ENCODE measurements around the gene KRIT1. TPM values are rescaled to one million over a fixed set of nuclear protein-coding genes. Genes with fewer than 3 reads are reported as not detected.
"Not testable (repeated sequence)": the region's sequence is repeated elsewhere in the genome, so short reads cannot be mapped to it uniquely, and the experiment has no call there.

Gene KRIT1
- total RNA-seq: 10 to 100 TPM; 34.6 to 37.2 TPM
- long read RNA-seq, partial matches to known transcripts: 1 of 15 reads
- long read RNA-seq, other reads (novel, unspliced or antisense): 14 of 15 reads

DNA sequence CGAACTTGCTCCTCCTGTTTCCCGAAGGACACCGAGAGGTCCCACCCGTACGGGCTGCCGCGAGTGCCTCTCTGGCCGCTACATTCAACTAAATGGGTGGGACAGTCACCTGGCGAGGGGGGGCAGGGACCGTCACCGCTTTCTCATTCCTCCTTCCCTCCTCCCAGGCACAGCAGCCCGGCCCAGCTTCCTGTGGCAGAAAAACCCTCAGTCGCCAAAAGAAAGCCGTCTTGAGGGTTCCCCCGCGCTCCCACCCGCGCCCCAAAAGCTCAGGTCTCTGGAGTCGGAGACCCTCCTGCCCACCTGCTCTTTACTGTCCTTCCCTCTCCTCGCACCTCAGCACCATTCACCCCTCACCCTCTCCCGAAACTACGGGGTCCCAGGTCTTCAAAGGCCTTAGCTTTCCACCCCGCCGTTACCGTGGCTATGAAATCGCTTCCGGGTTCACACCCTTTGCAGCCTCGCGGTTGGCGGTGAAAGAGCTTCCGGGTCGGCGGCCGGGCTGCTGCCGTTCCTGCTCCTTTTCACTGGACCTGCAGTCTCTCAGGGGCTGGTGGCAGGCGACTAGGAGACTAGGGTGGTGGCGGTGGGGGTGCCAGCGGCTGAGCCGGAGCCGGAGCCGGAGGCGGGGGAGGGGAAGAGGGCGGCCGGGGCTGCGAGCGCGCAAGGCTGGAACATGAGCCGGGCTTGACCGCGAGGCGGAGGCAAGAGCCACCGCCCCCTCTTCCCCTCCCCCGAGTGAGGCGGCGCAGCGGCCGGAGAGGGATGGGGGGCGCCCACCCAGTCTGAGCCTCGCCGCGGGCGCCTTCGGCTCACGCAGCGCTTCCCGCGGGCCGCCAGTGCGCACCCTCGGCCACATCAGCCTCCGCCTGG lies at the start of gene KRIT1, which contains the start of gene ANKIB1:
Gene KRIT1, minus strand, starts transcription at position 428 of the 873 bp plus-strand sequence. CDS start 3,779 bp downstream, outside the sequence.
Gene ANKIB1, plus strand, starts transcription at position 488 of the 873 bp plus-strand sequence. CDS start 49,005 bp downstream, outside the sequence.
- DNase-seq: peak; percentile 89 to 91
- intact Hi-C loops (cut with DNase I, micrococcal nuclease): loop anchor here in 1 of 2 donors (5.0 kb wide), 1 partner anchor 202 kb away; the partner anchor contains the start of gene GATAD1
- peak; percentile 91 for ATAC-seq

DNA sequence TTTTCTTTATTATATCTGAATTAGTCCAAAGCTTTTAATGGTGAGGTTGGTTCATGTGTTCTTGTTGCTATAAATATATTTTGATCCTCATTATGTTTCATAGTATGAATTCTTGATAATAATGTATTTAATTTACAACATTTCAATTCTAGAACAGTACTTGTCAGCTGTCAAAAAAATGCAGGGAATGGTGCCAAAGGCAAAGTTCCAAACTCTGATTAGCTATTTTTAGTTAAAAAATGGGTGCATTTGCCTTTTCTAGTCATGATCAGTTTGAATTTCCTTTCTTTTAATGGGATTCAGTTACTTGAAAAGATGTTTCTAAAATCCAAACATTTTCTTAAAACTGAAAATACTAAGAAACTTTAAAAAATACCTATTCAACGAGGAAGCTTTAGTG lies 49.7 kb upstream of the KRIT1 start:
- no peak for ATAC-seq
- no peak for DNase-seq
- intact Hi-C loops (cut with DNase I, micrococcal nuclease): no loop called here

DNA sequence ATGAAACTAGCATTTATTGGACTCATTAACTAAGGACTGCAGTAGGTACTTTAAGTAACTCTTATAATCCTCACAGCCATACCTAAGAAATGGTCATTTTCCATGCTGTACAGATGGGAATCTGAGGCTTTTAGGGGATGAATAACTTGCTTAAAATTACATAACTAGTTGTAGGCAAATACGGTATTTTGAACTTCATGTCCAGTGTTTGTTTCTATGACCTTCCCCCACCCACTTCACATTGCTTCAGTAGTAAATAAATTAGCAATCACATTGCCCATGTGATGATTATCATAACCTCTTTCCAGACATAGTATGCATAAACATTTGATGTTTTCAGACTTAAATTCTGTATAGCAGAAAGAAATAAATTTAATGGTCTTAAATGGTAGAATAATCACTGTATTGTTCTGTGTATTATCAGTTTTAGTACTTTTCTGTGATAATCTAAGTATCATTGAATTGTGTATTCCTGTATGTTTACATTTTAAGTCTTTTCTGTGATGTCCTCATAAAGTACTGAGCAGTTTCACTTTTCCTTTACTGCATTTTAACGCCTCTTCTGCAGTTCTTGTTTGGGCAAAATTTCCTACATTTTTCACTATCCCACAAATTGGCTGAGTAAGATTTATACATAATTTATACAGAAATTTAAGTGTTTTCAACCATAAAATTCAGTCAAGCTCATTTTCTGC lies 48.3 kb upstream of the KRIT1 start:
- no peak for DNase-seq
- no peak for ATAC-seq
- intact Hi-C loops (cut with DNase I, micrococcal nuclease): no loop called here

DNA sequence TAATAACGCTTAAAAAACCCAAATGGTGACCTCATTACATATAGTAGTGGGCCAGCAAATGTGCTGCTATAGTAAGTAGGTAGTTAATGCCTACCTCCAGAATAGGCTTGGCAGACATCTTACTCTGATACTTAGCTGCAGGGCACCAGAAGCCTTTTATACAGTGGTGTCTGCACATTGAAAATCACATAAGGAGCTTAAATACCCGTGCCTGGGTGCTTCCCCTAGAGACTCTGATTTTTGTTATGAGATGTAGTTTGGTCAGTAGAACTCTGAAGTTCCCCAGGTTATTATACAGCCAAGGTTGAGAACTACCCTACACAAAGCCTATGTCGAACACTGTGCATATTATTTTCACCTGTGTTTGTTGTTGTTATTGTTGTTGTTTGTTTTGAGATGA lies 47.3 kb upstream of the KRIT1 start:
- intact Hi-C loops (cut with DNase I, micrococcal nuclease): no loop called here

DNA sequence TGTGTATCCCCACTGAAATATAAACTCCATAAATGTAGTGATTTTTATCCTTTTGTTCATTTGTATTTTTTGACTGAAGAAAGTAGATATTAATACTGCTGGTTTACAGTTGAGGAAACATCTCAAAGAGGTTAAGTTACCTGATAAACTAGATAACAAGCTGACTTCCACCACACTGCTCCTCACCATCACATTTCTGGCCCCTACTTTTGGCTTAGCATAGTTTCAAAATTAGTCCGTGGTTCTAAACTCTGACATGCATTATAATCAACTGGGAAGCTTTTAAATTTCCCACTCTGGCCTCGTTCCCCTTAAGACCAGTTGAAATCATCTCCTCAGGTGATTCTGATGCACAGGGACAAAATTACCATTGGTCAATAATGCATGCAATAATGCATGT lies 43.6 kb upstream of the KRIT1 start:
- ATAC-seq (no peak), DNase-seq (no peak)
- intact Hi-C loops (cut with DNase I, micrococcal nuclease): no loop called here

More for the DNA sequence above, 47.3 kb upstream of the KRIT1 start:
- ATAC-seq (no peak), DNase-seq (no peak)

DNA sequence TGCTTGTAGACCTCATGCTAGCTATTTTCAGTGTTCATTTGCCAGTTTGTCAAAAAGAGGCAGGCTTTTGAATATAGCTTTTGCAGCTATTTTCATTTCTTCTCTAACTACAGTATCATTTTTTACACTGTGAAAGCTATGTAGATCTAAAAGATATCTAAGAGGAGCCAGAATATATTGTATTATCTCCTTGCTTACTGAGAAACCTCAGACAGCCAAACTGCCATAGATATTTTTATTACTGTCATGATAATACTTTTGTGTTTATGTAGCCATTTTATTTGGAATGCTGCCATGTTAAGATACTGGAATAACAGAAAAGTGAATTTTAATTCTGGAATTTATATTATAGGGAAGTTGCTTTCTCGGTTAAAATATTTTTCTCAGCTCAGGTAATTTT lies 37.2 kb upstream of the KRIT1 start:
- no peak for DNase-seq
- no peak for ATAC-seq
- intact Hi-C loops (cut with DNase I, micrococcal nuclease): no loop called here

DNA sequence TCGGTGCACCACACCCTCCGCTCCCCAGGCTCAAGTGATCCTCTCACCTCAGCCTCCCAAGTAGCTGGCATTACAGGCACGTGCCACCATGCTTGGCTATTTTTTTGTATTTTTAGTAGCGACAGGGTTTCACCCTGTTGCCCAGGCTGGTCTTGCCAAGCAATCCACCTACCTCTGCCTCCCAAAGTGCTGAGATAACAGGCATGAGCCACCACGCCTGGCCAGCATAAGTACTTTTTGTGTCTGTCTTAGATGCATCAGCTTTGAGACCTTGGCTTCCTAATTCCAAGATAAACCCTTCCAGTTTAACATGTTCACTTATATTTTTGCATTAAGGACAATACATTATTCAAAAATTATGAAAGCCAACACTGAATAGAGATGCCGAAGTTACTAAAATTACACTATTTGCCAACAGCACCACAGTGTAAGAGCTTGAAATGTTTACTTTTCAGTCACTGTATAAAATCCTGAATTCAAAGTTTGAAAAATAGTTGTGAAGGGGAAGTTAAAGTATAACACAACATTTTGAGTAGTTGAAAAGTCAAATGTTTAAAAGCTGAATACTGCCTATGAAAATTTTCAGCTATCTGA lies 36.6 kb upstream of the KRIT1 start:
- intact Hi-C loops (cut with DNase I, micrococcal nuclease): no loop called here
- no peak for DNase-seq
- no peak for ATAC-seq

DNA sequence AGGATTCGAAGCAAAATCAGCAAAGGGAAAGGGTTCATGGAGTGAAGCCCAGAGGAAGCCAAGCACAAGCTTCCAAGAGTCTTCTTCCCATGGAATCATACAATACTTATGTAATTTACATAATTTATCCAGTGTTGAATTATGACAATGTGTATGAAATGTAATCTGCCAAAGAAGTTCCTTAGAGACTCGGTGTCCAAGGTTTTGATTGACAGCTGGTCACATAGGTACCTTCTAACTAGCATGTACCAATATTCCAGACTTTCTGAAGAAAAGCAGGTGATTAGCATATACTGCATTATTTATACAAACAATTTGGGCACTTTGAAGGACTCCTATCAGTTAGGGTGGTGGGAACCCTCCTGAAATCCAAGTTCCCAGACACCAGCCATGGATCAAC lies 35.3 kb upstream of the KRIT1 start:
- DNase-seq (no peak), ATAC-seq (no peak)
- intact Hi-C loops (cut with DNase I, micrococcal nuclease): no loop called here

DNA sequence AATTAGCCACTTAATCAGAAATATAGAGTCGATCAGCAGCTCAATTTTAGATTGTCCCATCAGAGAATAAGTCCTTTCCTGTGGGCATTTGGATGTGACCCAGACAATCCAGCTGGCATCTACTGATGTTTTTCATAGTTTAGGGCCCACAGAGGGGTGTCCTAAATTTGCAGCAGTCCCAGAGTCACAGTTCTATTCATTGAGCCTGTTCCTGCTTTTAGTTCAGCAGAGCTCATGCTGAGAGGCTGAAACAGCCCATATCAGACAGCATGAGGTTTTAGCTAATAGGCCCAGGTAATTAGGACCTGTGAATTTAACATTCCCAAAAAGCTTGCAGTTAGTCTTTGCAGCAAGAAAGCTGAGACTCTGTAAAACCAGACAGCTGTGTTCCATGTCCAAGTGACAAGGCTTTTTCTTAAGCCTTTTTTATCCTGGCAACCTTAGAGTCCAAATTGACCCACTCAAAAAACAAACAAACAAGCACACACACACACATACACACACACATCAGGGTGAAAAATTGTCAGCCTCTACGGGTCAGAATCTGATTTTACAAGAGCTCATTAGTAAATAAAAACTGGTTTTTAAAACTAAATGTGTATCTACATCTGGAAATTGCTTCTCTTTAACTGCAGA lies 33.8 kb upstream of the KRIT1 start:
- no peak for ATAC-seq
- DNase-seq: no peak
- intact Hi-C loops (cut with DNase I, micrococcal nuclease): no loop called here

DNA sequence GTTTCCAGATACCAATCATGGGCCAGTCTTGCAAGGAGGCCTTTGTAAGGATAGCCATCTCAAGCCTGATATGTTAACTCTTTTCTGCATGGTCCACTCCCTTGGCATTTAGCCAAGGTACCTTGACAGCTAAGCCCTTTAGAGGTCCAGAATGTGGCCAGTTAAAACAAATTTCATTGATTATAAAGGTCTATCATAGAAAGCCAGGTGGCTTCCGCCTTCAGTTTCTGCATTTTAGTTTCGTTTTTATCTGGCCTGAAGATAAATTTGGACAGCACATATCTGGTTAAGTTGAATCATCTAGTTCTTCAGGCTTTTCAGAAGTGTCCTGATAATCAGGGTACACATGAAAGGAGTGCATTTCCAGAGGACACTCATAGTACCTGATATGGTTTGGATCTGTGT lies 30.7 kb upstream of the KRIT1 start:
- ATAC-seq: no peak
- no peak for DNase-seq
- intact Hi-C loops (cut with DNase I, micrococcal nuclease): no loop called here

DNA sequence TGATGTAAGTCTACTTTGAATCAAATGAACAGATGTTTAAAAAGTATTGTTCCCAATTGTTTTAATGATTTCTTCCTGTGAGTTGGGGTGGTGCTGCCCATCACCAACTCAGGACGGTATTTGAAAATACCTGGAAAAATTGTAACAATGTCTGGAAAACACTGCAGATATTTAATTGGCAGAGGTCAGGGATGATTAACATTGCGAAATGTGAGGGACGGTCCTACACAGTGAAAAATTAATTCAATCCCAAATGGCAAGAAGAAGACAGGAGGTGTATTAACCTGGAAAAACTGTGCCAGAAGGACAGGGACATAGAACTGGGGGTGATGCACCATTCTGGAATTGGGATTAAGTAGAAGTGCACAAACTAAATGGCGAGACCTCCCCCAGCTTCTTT lies 29.6 kb upstream of the KRIT1 start:
- ATAC-seq (no peak), DNase-seq (no peak)
- intact Hi-C loops (cut with DNase I, micrococcal nuclease): no loop called here

DNA sequence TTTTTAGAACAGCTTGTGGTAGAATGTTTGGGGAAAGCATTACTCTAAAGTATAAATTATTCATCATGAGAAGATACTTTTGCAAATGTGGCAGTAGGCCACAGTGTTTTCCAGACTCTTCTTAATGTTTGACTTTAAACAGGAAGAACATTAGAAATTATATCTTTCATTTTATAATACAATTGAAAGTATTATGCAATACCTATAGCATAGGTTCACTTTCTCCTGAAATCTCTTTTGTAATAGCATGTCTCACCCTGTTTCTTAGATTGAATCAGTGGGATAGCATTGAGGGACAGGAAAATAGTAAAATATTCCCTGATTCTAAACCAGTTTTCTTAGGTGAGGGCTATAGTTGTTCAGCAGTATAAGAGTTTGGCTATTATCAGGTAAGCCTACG lies 23.2 kb upstream of the KRIT1 start:
- ATAC-seq (no peak), DNase-seq (no peak)
- intact Hi-C loops (cut with DNase I, micrococcal nuclease): no loop called here

DNA sequence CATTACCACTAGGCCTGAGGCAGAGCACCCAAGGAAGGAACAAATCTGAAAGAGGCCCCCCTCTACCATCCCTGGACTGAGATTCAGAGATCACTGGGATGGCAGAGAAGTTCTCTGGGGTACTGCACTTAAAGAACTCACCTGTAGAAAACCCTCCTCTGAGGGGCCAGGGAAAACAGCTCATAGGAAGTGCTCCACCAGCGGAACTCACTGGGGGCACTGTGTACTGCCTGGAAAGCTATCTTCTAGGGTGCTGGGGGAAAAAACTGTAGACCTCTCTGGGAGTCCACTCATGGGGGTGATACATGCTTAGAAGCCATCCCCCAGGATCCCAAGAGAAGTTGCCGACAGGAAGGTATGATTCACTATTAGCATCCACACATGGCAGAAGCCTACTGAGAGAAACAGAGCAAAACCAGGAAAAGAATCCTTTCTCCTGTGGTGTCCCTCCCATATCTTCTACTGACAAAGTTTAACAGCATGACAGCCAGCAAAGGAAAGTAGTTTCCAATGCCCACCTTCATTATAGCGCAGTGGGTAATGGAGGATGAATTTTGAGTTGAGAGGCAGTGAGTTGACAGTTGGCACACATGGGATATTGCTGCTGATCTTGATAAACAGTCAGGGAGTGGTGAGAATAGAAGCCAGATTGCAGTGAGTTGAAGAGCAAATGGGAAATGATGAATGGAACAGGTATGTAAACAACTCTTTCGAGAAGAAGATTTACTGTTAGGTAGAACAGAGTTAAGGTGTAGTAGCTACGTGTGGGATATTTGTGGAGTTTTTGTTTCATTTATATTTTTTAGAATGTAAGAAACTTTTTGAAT lies 20.9 kb upstream of the KRIT1 start:
- ATAC-seq (peak; percentile 36), DNase-seq (no peak)
- intact Hi-C loops (cut with DNase I, micrococcal nuclease): no loop called here

DNA sequence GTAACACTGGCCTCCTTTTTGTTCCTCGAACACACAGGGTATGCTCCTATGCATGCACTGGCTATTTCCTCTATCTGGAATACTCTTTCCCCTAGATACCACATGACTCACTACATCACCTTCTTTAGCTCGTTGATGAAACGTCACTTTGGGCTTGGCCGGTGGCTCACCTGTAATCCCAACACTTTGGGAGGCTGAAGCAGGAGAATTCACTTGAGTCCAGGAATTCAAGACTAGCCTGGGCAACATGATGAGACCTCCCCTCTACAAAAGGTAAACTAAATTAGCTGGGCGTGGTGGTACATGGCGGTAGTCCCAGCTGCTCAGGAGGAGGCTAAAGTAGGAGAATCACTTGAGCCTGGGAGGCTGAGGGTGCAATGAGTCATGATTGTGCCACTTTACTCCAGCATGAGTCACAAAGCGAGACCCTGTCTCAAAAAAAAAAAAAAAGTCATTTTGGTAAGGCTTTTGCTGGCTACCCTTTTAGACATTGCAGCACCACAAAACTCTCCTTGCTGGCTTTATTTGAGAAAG lies 14.6 kb upstream of the KRIT1 start:
- intact Hi-C loops (cut with DNase I, micrococcal nuclease): no loop called here
- DNase-seq (no peak), ATAC-seq (no peak)

DNA sequence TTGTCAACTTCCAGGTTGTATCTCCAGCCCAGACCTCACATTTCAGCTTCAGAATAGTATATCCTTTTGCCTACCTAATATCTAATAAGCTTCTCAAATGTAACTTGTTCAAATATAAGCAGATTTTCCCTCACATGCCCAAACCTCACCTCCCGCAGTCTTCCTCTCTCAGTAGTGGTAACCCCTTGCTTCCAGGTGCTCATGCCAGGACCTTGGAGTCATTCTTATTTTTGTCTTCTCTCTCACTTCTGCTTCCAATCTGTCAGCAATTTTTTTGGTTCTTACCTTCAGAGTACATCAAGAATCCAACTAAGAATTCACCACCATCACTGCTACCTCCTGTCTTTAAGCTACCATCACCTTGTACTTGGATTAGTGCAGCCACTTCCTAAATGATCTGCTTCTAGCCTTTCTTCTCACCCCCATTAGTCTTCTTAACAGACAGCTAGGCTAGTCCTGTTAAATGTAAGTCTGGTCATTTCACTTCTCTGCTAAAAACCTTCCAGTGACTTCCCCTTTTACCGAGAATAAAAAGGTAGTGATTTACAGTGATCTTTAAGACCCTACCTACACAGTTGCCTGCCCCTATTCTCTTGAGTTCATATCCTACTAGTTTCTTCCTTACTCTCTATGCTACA lies 14.0 kb upstream of the KRIT1 start:
- no peak for DNase-seq
- ATAC-seq: no peak
- intact Hi-C loops (cut with DNase I, micrococcal nuclease): no loop called here

DNA sequence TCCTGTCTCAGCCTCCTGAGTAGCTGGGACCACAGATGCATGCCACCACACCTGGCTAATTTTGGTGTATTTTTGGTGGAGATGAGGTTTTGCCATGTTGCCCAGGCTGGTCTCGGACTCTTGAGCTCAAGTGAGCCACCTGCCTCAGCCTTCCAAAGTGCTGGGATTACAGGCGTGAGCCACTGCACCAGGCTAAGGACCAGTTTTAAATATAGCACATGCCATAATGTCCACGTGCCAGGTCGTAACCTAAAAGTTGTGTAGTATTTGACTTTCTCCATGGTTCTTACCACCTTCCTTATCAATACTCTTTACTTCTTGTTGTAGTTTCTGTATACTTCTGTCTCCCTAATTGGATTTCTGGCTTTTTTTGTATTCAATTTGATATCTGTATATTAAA lies 13.3 kb upstream of the KRIT1 start:
- ATAC-seq (no peak), DNase-seq (no peak)
- intact Hi-C loops (cut with DNase I, micrococcal nuclease): no loop called here

DNA sequence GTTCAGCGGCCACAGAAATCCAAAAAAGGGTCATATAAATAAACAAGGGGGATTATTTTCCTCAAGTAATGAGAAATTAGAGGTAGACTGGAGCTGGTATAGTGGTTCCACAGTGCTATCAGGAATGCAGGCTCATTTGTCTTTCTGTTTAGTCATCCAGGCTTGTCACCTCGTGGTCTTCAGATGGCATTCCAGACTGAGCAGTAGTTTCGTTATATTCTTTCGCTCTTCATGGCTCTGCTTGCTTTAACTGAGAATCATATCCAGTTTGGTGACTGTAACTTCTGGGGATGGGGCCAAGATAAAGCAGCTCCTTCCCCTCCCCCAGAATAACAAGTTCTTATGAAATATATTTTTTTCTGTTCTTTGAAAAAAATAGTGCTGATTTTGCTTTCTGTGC lies 9.6 kb upstream of the KRIT1 start:
- DNase-seq (no peak), ATAC-seq (no peak)
- intact Hi-C loops (cut with DNase I, micrococcal nuclease): no loop called here

DNA sequence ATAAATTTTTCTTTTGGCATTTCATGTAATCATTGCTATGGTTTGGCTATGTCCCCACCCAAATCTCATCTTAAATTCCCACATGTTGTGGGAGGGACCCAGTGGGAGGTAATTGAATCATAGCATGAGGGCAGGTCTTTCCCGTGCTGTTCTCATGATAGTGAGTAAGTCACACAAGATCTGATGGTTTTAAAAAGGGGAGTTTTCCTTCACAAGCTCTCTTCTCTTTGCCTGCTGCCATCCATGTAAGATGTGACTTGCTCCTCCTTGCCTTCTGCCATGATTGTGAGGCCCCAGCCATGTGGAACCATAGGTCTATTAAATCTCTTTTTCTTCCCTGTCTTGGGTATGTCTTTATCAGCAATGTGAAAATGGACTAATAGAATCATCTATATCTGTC lies 9.1 kb upstream of the KRIT1 start:
- ATAC-seq; DNase-seq; intact Hi-C loops (cut with DNase I, micrococcal nuclease): not testable (repeated sequence)

All from left colon (tissue), 2 donors.